GM12878 (cell line): Measurements from ENCODE around the gene SERPINF2. TPM values are rescaled to one million over a fixed set of nuclear protein-coding genes. Genes with fewer than 3 reads are reported as not detected.
A peak's percentile ranks its signal among the peaks of the same experiment; 100 is the strongest.

ENCODE experiments used
- ATAC-seq: fragments of 200-7000 bp; cut with Tn5 transposase; 3 replicates; pipeline ENCODE4 v1.9.1; 2020; ENCODE audit warnings: mild to moderate bottlenecking, moderate library complexity
- BruUV-seq: library from RNA; stranded (reverse); fragments of 400-500 nt; replicated peaks from 2 replicates; lab custom pipeline; 2021; lab: Mats Ljungman, UMichigan
- CTCF ChIA-PET: fragments of 300-600 bp; sonication (Branson Sonifier 250); formaldehyde crosslinking; extraction: SDS; loops from one replicate; lab custom pipeline; 2021; ENCODE audit warnings: inconsistent platforms; lab: Yijun Ruan, JAX
- POLR2A ChIA-PET: fragments of 350-600 bp; formaldehyde crosslinking; extraction: SDS; loops from one replicate; lab custom pipeline; 2021; ENCODE audit warnings: inconsistent platforms; lab: Charles Lee
- RAD21 ChIA-PET: fragments of 300-600 bp; sonication (Branson Sonifier 250); formaldehyde crosslinking; loops from one replicate; lab custom pipeline; 2023; ENCODE audit warnings: antibody characterized with exemption; ENCODE audit not compliant: unreplicated experiment; lab: Charles Lee
- SMC1A ChIA-PET: fragments of 300-600 bp; sonication (Branson Sonifier 250); formaldehyde crosslinking; loops from one replicate; lab custom pipeline; 2023; ENCODE audit not compliant: unreplicated experiment, uncharacterized antibody; lab: Charles Lee
- DNase-seq: peaks from one replicate; pipeline ENCODE4 v3.0.0-alpha.2; 2011; ENCODE audit warnings: low read depth, low spot score
- FAIRE-seq: peaks from 3 replicates; lab custom pipeline; 2011; peaks lifted over from hg19 to GRCh38; lab: Jason Lieb, UNC
- H2AFZ ChIP-seq: 2 replicates; pipeline ENCODE4 v1.6.0; 2011; ENCODE audit warnings: low read depth, low read length, control low read depth; ENCODE audit not compliant: control insufficient read depth
- H3K27ac ChIP-seq: 2 replicates; pipeline ENCODE4 v1.5.1; 2011; ENCODE audit warnings: control low read depth; ENCODE audit not compliant: control insufficient read depth, insufficient read depth
- H3K27me3 ChIP-seq, 2 experiments: replicated peaks in 1 of 2; 2 replicates each; pipeline versions ENCODE4 v1.6.0 to v1.6.1; 2011; ENCODE audit warnings: low read length in 1 of 2; ENCODE audit not compliant: control insufficient read depth in 2 of 2, insufficient read depth in 2 of 2
- H3K36me3 ChIP-seq, 2 experiments: 2 replicates each; pipeline ENCODE4 v1.5.1; 2011; ENCODE audit warnings: low read length in 1 of 2; ENCODE audit not compliant: control insufficient read depth in 2 of 2, insufficient read depth in 2 of 2
- H3K4me1 ChIP-seq: 2 replicates; pipeline ENCODE4 v1.6.1; 2011; ENCODE audit warnings: mild to moderate bottlenecking, low read length, moderate library complexity, mixed read lengths; ENCODE audit not compliant: control insufficient read depth, insufficient read depth
- H3K4me2 ChIP-seq: 2 replicates; pipeline ENCODE4 v1.6.0; 2011; ENCODE audit warnings: control low read depth; ENCODE audit not compliant: control insufficient read depth, insufficient read depth
- H3K4me3 ChIP-seq: fragments of 200-600 bp; sonication (generic); 2 replicates; pipeline ENCODE4 v1.5.1; 2016
- H3K79me2 ChIP-seq: 2 replicates; pipeline ENCODE4 v1.6.0; 2011; ENCODE audit warnings: low read length; ENCODE audit not compliant: control insufficient read depth, insufficient read depth
- H3K9ac ChIP-seq: 2 replicates; pipeline ENCODE4 v1.8.0; 2011; ENCODE audit warnings: low read length, control low read depth, mixed read lengths; ENCODE audit not compliant: control insufficient read depth, insufficient read depth
- H3K9me3 ChIP-seq: replicated peaks from 3 replicates; pipeline ENCODE4 v1.5.1; 2011; ENCODE audit warnings: mild to moderate bottlenecking, low read length; ENCODE audit not compliant: control insufficient read depth, insufficient read depth
- H4K20me1 ChIP-seq: 2 replicates; pipeline ENCODE4 v1.6.0; 2011; ENCODE audit not compliant: control insufficient read depth, insufficient read depth
- BACH1 ChIP-seq: fragments of 450-650 bp; IDR thresholded peaks from 2 replicates; pipeline ENCODE4 v1.6.1; 2017; ENCODE audit warnings: mild to moderate bottlenecking, borderline replicate concordance
- BHLHE40 ChIP-seq, 2 experiments: fragments of 450-650 bp in 1 of 2; IDR thresholded peaks; 2 replicates each; pipeline ENCODE4 v1.6.1; 2011 to 2017; ENCODE audit warnings: low read depth in 2 of 2, borderline replicate concordance in 1 of 2, improper control_type of control experiment in 1 of 2, low read length in 1 of 2, mild to moderate bottlenecking in 1 of 2
- BRCA1 ChIP-seq: IDR thresholded peaks from 2 replicates; pipeline ENCODE4 v1.6.1; 2011; ENCODE audit warnings: low read depth, low read length, improper control_type of control experiment
- ELK1 ChIP-seq: IDR thresholded peaks from 2 replicates; pipeline ENCODE4 v1.6.1; 2012; ENCODE audit warnings: low read depth, low read length, improper control_type of control experiment
- ETV6 ChIP-seq, 2 experiments: fragments of 450-650 bp in 1 of 2; IDR thresholded peaks in 1 of 2; conservative IDR thresholded peaks in 1 of 2; 2 replicates each; pipeline ENCODE4 v1.6.1; 2014; ENCODE audit warnings: antibody characterized with exemption in 1 of 2, borderline replicate concordance in 1 of 2, low read depth in 1 of 2, mild to moderate bottlenecking in 1 of 2, moderate library complexity in 1 of 2
- HDGF ChIP-seq: fragments of 450-650 bp; IDR thresholded peaks from 2 replicates; pipeline ENCODE4 v1.6.1; 2016; ENCODE audit warnings: antibody characterized with exemption
- JUNB ChIP-seq: IDR thresholded peaks from 2 replicates; pipeline ENCODE4 v1.6.1; 2016; ENCODE audit warnings: antibody characterized with exemption, mild to moderate bottlenecking
- JUND ChIP-seq: IDR thresholded peaks from 2 replicates; pipeline ENCODE4 v1.6.1; 2012; ENCODE audit warnings: low read depth, mild to moderate bottlenecking, low read length, improper control_type of control experiment, moderate library complexity
- MTA2 ChIP-seq: fragments of 450-650 bp; IDR thresholded peaks from 2 replicates; pipeline ENCODE4 v1.6.1; 2016; ENCODE audit warnings: low read depth, mild to moderate bottlenecking, moderate library complexity
- NFIC ChIP-seq: IDR thresholded peaks from 2 replicates; pipeline ENCODE4 v1.6.1; 2012; ENCODE audit warnings: low read depth, mild to moderate bottlenecking, inconsistent platforms, low read length, moderate library complexity
- NFXL1 ChIP-seq: fragments of 450-650 bp; IDR thresholded peaks from 2 replicates; pipeline ENCODE4 v1.6.1; 2017; ENCODE audit warnings: antibody characterized with exemption, mild to moderate bottlenecking, borderline replicate concordance
- NFYB ChIP-seq: IDR thresholded peaks from 2 replicates; pipeline ENCODE4 v1.6.1; 2011; ENCODE audit warnings: low read depth, mild to moderate bottlenecking, low read length, improper control_type of control experiment, moderate library complexity; ENCODE audit not compliant: insufficient read depth
- NR2C1 ChIP-seq: fragments of 450-650 bp; IDR thresholded peaks from 2 replicates; pipeline ENCODE4 v1.6.1; 2017; ENCODE audit warnings: antibody characterized with exemption, mild to moderate bottlenecking, moderate library complexity
- NR2C2 ChIP-seq: IDR thresholded peaks from 2 replicates; pipeline ENCODE4 v1.6.1; 2011; ENCODE audit warnings: borderline replicate concordance, low read depth; ENCODE audit not compliant: control insufficient read depth, insufficient read length
- NR2F1 ChIP-seq: fragments of 450-650 bp; conservative IDR thresholded peaks from 2 replicates; pipeline ENCODE4 v1.6.1; 2017; ENCODE audit warnings: mild to moderate bottlenecking
- PAX8 ChIP-seq: fragments of 450-650 bp; IDR thresholded peaks from 2 replicates; pipeline ENCODE4 v1.6.1; 2017; ENCODE audit warnings: mild to moderate bottlenecking, moderate library complexity
- POLR2AphosphoS5 ChIP-seq: IDR thresholded peaks from 2 replicates; pipeline ENCODE4 v1.6.1; 2011; ENCODE audit warnings: mild to moderate bottlenecking, low read length, inconsistent platforms
- POU2F2 ChIP-seq: IDR thresholded peaks from 3 replicates; pipeline ENCODE4 v1.6.1; 2011; ENCODE audit warnings: low read depth, mild to moderate bottlenecking, low read length, borderline replicate concordance
- SMAD1 ChIP-seq: fragments of 450-650 bp; IDR thresholded peaks from 2 replicates; pipeline ENCODE4 v1.6.1; 2018; ENCODE audit warnings: mild to moderate bottlenecking, low read depth; ENCODE audit not compliant: partially characterized antibody
- SREBF2 ChIP-seq: IDR thresholded peaks from 2 replicates; pipeline ENCODE4 v1.6.1; 2012; ENCODE audit warnings: mild to moderate bottlenecking, low read length
- TAF1 ChIP-seq: IDR thresholded peaks from 2 replicates; pipeline ENCODE4 v1.6.1; 2011; ENCODE audit warnings: mild to moderate bottlenecking, low read depth, low read length, borderline replicate concordance
- YBX1 ChIP-seq: fragments of 450-650 bp; IDR thresholded peaks from 2 replicates; pipeline ENCODE4 v1.6.1; 2016; ENCODE audit warnings: antibody characterized with exemption
- ZNF217 ChIP-seq: fragments of 450-650 bp; IDR thresholded peaks from 2 replicates; pipeline ENCODE4 v1.6.1; 2017; ENCODE audit warnings: antibody characterized with exemption, mild to moderate bottlenecking
- ZSCAN29 ChIP-seq: fragments of 450-650 bp; IDR thresholded peaks from 2 replicates; pipeline ENCODE4 v1.6.1; 2017; ENCODE audit warnings: mild to moderate bottlenecking, moderate library complexity
- WGBS: methylation state at CpG from one replicate; pipeline ENCODE4 v1.1.6; 2016; ENCODE audit warnings: low lambda C conversion rate; ENCODE audit not compliant: insufficient replicate concordance, insufficient coverage; ENCODE audit errors: missing lambda C conversion rate; 5-methylcytosine and 5-hydroxymethylcytosine counted together
- in situ Hi-C: fragments of 300-500 bp; cut with MboI; formaldehyde crosslinking; loops from 9 replicates; pipeline ENCODE4 v1.14.3; 2018; ENCODE audit warnings: mixed read lengths
- intact Hi-C: fragments of 100-400 bp; cut with micrococcal nuclease; formaldehyde crosslinking; loops from one replicate; pipeline ENCODE4 v1.14.2; 2022; ENCODE audit not compliant: unreplicated experiment
- polyA plus RNA-seq, 11 experiments: library from polyadenylated mRNA; depleted of rRNA in 4 of 11; unstranded in 6 of 11; stranded (reverse) in 5 of 11; fragments of >200 nt; fragmentation: Nextera tagmentation in 4 of 11; fragmentation: Illumina TruSeq in 1 of 11; extraction: Ambion mirVana in 4 of 11; extraction: Trizol in 1 of 11; gene quantifications; 1 replicate in 1 of 11; 2 replicates in 10 of 11; pipeline versions ENCODE4 v1.2.1 to v1.2.3, GENCODE V29; 2011 to 2016; ENCODE audit warnings: inconsistent platforms in 2 of 11, missing spikeins in 2 of 11, low read depth in 1 of 11
- total RNA-seq, 4 experiments: library from RNA; depleted of rRNA in 3 of 4; stranded (reverse); fragments of >200 nt in 3 of 4; fragmentation: Illumina TruSeq in 1 of 4; extraction: Trizol in 1 of 4; gene quantifications; 2 replicates each; pipeline versions ENCODE4 v1.2.1 to v1.2.3, GENCODE V29; 2013 to 2021

SERPINF2 gene
- total and polyA plus RNA-seq, 10 of the 15 experiments (the other 5 are each of a cell fraction or from before 2014, with no cell fraction given), result 0.04 to 0.21 (median 0.12) TPM; not detected in 6

- in situ Hi-C loops, result no loop called here
- WGBS, result 58% methylated on average over 22 of the region's 25 CpGs
- intact Hi-C loops, result no loop called here
- CTCF ChIA-PET, result interaction anchor here (0.7 to 1.9 kb wide), 8 partner anchors 12 to 554 kb away, joined by 3 to 13 read pairs (median 3); partner anchors contain the start of genes RPA1, SMYD4 and WDR81
- no peaks in the 10 kb centered on the region for H4K20me1 ChIP-seq
- H3K79me2 ChIP-seq, result no peaks in the 10 kb centered on the region
- peak overlapping the region; percentile 74 for H3K27ac ChIP-seq
- peak overlapping the region; percentile 26; the same call in 1 of the 2 replicates for H3K4me3 ChIP-seq
- H3K4me1 ChIP-seq, result peaks cover 22% of the 10 kb centered on the region
- DNase-seq (no peak), FAIRE-seq (peak; percentile 54), ATAC-seq (peak; percentile 92)
- H3K9ac ChIP-seq, result peak overlapping the region; percentile 41
- POLR2A ChIA-PET, result interaction anchor here (0.6 to 2.7 kb wide), 9 partner anchors 10 to 87 kb away, joined by 3 to 16 read pairs (median 4); partner anchors contain the start of genes RILP and WDR81
- RAD21 ChIA-PET, result interaction anchor here (0.6 to 2.2 kb wide), 11 partner anchors 15 to 302 kb away, joined by 3 to 24 read pairs (median 3); partner anchors contain the start of gene WDR81
- BruUV-seq, result no TSS peak
- H3K36me3 ChIP-seq, result no peaks in the 10 kb centered on the region; a peak in 1 of 4 replicates
- H3K4me2 ChIP-seq, result peak overlapping the region; percentile 41
- no peaks in the 10 kb centered on the region for H3K27me3 ChIP-seq
- H3K9me3 ChIP-seq, result no peaks in the 10 kb centered on the region
- no peak overlapping the region; the same call in 1 of the 2 replicates for H2AFZ ChIP-seq
- SMC1A ChIA-PET, result interaction anchor here (0.6 to 2.1 kb wide), 12 partner anchors 10 to 129 kb away, joined by 3 to 15 read pairs (median 4); partner anchors contain the start of genes SERPINF1 and WDR81
- TF ChIP-seq ELK1 (no peak), NR2C2 (no peak), HDGF (peak; percentile 62; the same call in 1 of the 2 replicates), TAF1 (peak; percentile 36; the same call in 1 of the 2 replicates), ZSCAN29 (no peak), BRCA1 (no peak), SMAD1 (peak; percentile 95), ZNF217 (no peak; the same call in 1 of the 2 replicates), NFXL1 (0 out of 2 replicates have a peak, but pooled peaks have one; percentile 42), PAX8 (no peak), MTA2 (0 out of 2 replicates have a peak, but pooled peaks have one; percentile 39), YBX1 (no peak), NFIC (no peak), POU2F2 (peak; percentile 59; the same call in 1 of the 3 replicates), BHLHE40 (IDR thresholded peaks at IDR 0.05; ENCODE audit: borderline replicate concordance in 1 of 2, low read depth in 2 of 2, low read length in 1 of 2) (peak; percentile 36 to 62; a peak in 3 of 4 replicates), SREBF2 (no peak), NR2F1 (peak; percentile 91), JUND (no peak), NFYB (no peak), JUNB (no peak), NR2C1 (no peak), POLR2AphosphoS5 (peak; percentile 48; the same call in 1 of the 2 replicates), BACH1 (0 out of 2 replicates have a peak, but pooled peaks have one; percentile 38), ETV6 (conservative IDR thresholded peaks at IDR 0.05 in 1 of 2, IDR thresholded peaks at IDR 0.05 in 1 of 2; ENCODE audit: borderline replicate concordance in 1 of 2, low read depth in 1 of 2) (no peak)
These were observed 6.1 kb upstream of the SERPINF2 start for GRCh38 chr17:1736348-1737281.
